Cardiac septum (tissue), 1 donor: ENCODE results near the gene PRM1. TPM values are rescaled to one million over a fixed set of nuclear protein-coding genes. Genes with fewer than 3 reads are reported as not detected.

Source experiments
- DNase-seq: peaks from one replicate; pipeline ENCODE4 v3.0.0-alpha.2; 2020; ENCODE audit warnings: low spot score
- intact Hi-C: fragments of 100-400 bp; cut with DNase I; formaldehyde crosslinking; loops from one replicate; pipeline ENCODE4 v1.14.0; 2022
- total RNA-seq: library from RNA; stranded (reverse); fragmentation: NEBNext Ultra II Directional; extraction: Animal tissue kit (Norgen Biotek cat#: 25700); gene quantifications from one replicate; pipeline ENCODE4 v1.2.1, GENCODE V29; 2021
- donor health status: DM: no; HTN: no; CAD: no.

The PRM1 gene
- total RNA-seq, 1 donor from 2014 or later = not detected

GRCh38 chr16:11316331-11317015 is 35.3 kb upstream of the PRM1 start:
- no peak for DNase-seq
- intact Hi-C loops = no loop called here

GRCh38 chr16:11315510-11315909 is 34.4 kb upstream of the PRM1 start:
- intact Hi-C loops = no loop called here
- no peak for DNase-seq

DNA sequence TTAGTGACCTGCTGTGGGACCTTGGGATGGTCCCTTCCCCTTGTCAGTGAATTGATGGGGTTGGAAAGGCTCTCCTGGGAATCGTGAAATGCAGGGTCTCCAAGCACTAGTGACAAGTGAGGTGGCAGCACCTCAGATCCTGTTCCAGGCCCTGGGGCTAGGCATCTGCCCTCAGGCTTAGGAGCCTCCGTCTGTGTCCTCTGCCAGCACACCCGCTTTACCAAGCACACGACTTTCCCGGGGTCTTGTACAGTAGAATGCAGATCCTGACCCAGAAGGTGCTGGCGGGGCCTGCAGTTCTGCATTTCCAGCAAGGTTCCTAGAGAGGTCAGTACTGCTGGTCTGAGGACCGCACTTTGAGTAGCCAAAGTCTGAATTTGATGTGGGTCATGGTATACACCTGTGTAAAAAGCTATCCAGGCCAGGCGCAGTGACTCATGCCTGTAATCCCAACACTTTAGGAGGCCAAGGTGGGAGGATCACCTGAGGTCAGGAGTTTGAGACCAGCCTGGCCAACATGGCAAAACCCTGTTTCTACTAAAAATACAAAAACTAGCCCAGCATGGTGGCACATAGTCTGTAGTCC is 33.3 kb upstream of the PRM1 start:
- intact Hi-C loops = no loop called here
- no peak for DNase-seq

GRCh38 chr16:11313493-11314308 is 32.6 kb upstream of the PRM1 start:
- intact Hi-C loops = no loop called here
- DNase-seq = no peak

DNA sequence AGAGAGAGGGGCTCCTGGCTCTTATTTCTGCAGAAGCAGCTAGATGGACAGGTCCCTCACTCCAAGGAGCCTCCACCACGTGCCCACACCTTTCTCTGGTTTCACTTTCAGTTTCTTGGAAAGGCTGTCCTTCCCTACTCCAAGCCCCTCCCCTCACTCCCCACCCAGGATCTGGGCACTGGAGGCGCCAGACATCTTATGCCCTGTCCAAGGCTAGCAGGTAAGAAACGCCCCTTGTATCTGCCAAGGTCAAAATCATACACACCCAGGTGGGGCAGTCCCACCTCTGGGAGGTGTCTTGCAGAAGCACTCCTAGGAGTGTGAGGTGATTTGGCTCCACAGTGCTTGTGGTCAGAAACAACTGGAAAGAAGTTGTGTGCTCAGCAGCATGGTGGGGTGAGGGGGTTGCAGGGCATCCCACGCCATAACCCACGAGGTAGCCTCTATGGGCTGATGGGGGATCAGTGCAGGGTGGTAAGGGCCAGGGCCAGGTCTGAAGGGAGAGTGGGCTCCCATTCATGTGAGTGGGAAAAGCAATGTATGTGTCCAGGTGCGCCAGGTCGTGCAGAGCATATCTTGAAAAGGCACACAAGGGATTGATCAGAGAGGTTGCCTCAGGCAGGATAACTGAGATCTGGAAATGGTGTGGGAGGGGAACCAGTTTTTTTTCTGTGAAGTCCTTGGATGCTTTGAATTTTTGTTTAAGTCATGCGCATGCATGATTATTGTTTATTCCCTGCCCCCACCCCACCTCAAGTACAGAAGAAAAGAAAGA is 31.8 kb upstream of the PRM1 start:
- intact Hi-C loops = no loop called here
- no peak for DNase-seq

GRCh38 chr16:11310997-11311561 is 29.9 kb upstream of the PRM1 start:
- no peak for DNase-seq

DNA sequence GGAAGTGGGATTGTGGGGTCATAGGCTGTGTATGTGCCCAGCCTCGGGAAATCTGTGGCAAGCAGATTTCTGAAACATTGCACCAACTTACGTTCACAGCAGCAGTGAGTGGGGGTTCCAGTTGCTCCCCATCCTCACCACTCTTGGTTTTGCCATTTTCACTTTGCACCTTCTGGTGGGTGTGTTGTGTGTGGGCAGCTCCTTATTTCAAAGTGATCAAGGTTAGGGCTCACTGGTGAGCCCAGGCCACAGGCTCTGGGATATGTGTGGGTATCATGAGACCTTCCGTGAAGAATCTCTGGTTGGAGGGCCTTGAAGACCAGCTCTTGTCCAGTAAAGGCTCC is 29.5 kb upstream of the PRM1 start:
- intact Hi-C loops = no loop called here
- no peak for DNase-seq

More at GRCh38 chr16:11310997-11311561, 29.9 kb upstream of the PRM1 start:
- intact Hi-C loops = no loop called here

DNA sequence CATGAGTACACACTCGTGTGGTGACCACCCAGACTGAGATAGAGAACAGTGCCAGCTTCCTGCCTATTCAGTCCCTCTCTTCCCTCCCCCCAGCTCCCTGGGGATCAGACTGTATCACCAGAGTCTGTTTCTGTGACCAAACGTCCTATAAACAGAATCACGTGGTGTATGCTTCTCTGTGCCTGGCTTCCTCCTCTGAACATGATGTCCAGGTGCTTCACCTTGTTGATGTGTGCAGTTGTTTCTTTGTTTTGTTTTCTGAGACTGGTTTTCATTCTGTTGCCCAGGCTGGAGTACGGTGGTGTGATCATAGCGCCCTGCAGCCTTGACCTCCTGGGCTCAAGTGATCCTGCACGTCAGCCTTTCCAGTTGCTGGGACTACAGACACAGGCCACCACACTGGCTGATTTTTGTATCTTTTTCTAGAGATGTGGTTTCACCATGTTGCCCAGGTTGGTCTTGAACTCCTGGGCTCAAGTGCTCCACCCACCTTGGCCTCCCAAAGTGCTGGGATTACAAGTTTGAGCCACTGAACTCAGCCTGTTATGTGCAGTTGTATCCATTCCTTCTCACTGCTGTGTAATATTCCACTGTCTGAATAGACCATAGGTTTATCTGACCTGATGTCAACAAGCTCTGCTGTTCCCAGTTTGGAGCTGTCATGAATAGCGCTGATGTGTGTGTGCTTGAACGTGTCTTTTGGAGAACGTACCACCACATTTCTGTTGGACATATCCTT is 28.9 kb upstream of the PRM1 start:
- DNase-seq = no peak
- intact Hi-C loops = no loop called here

- intact Hi-C loops = no loop called here
- no peak for DNase-seq
These were observed 27.6 kb upstream of the PRM1 start for GRCh38 chr16:11308493-11309283.

GRCh38 chr16:11307639-11308492 is 26.7 kb upstream of the PRM1 start:
- intact Hi-C loops = no loop called here
- DNase-seq = no peak

- no peak for DNase-seq
- intact Hi-C loops = no loop called here
These were observed 26.0 kb upstream of the PRM1 start for GRCh38 chr16:11306997-11307638.

DNA sequence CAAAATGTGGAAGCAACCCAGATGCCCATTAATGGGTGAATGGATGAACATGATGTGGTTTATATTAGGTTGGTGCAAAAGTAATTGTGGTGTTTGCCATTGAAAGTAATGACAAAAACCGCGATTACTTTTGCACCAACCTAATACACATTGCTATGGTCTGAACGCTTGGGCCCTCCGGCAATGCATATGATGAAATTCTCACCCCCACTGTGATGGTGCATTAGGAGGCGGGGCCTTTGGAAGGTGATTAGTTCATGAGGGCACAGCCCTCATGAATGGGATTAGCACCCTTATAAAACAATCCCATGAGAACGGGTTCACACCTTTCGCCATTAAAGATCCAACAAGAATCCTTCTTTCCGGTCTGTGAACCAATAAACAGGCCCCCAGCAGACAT is 25.3 kb upstream of the PRM1 start:
- intact Hi-C loops = no loop called here
- no peak for DNase-seq

- no peak for DNase-seq
- intact Hi-C loops = no loop called here
These were observed 22.4 kb upstream of the PRM1 start for GRCh38 chr16:11303405-11304138.

- intact Hi-C loops = no loop called here
- DNase-seq = no peak
These were observed 21.8 kb upstream of the PRM1 start for GRCh38 chr16:11302977-11303376.

GRCh38 chr16:11301645-11302501 is 20.7 kb upstream of the PRM1 start:
- intact Hi-C loops = no loop called here
- no peak for DNase-seq

DNA sequence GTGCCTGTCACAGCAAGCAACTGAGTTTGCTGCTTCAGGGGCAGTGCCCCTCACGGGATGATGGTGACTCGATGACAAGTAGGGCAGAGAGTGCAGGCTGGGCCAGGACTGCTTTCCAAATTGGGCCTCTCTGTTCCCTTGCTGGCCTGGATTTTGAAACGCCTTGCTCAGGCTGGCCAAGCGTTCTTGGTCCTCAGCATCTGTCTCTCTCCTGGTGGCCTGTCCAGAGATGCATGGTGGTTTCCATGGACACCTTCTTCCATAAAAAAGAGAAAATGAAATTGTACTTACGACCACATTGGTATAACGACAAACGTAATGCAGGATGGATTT is 19.4 kb upstream of the PRM1 start:
- intact Hi-C loops = no loop called here
- DNase-seq = no peak
